ENCODE measurements around the gene CSPG4.
A peak's percentile ranks its signal among the peaks of the same experiment; 100 is the strongest.
"Not testable (repeated sequence)": the region's sequence is repeated elsewhere in the genome, so short reads cannot be mapped to it uniquely, and the experiment has no call there.

CSPG4 gene

GRCh38 chr15:75723847-75724660, 11.4 kb upstream of the CSPG4 start:
- peak; percentile 91 for DNase-seq

DNA sequence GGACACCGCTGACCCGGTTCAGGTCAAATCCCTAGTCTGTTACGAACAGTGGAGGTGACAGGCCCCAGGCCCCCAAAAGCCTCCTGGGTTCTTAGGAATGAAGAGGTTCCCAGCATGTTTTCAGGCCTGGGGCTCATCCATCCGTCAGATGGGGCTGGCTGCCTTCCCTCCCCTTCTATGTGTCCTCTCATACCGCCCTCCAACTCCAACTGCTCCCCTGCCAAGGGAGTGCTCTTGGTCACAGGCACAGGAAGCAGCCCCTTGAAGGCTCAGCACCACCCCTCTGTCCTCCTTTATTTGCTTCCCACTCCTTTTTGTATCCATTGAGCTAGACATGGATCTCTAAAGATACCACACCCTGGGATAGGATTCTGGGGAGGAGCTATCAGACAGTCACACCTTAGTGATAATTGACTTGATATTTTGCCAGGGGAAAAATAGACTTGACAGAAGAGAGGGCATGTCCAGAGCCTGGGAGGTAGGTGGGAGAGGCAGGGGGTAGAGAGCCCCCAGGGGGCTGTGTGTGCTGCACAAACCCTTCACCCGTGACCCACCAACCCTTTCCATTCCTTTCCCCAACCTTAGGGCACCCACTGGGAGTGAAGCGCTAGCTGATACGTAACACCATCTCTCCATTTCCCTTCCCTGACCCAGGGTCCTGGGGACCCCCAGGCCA, 10.7 kb upstream of the CSPG4 start:
- DNase-seq, result no peak

GRCh38 chr15:75721923-75722870, 9.5 kb upstream of the CSPG4 start:
- DNase-seq, result no peak

- no peak for DNase-seq
Observed at GRCh38 chr15:75721480-75721922, 8.9 kb upstream of the CSPG4 start.

- DNase-seq, result peak; percentile 36
Observed at GRCh38 chr15:75720787-75721479, 8.3 kb upstream of the CSPG4 start.

GRCh38 chr15:75720297-75720696, 7.6 kb upstream of the CSPG4 start:
- no peak for DNase-seq

- DNase-seq, result no peak
Observed at GRCh38 chr15:75718328-75718727, 5.7 kb upstream of the CSPG4 start.

DNA sequence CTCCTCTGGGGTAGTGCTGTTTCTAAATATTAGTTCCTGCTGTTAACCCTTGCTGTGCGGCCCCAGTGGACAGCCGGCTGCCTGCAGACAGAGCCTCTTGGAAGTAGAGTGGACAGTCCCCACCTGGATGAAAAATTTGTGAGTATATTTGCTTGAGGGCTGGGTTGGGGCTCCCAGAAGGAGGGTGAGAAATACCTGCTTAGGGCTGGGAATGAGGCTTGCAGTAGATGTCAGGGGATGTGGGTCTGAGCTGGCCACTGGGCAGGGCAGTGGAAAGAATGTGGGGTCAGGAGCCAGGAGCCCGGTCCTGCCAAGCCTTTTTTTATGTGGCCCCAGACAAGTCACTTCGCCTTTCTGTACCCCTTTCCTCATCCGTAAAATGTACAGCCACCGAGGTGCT, 4.4 kb upstream of the CSPG4 start:
- DNase-seq, result not testable (repeated sequence)

- not testable (repeated sequence) for DNase-seq
Observed at GRCh38 chr15:75716249-75716950, 3.8 kb upstream of the CSPG4 start.

GRCh38 chr15:75715312-75715832, 2.7 kb upstream of the CSPG4 start:
- not testable (repeated sequence) for DNase-seq

- no peak for DNase-seq
Observed at GRCh38 chr15:75714195-75714594, 1.5 kb upstream of the CSPG4 start.

GRCh38 chr15:75713338-75713895, 769 bp upstream of the CSPG4 start:
- DNase-seq, result no peak

- DNase-seq, result not testable (repeated sequence)
Observed at GRCh38 chr15:75711495-75711894, 1.2 kb downstream of the CSPG4 start.

DNA sequence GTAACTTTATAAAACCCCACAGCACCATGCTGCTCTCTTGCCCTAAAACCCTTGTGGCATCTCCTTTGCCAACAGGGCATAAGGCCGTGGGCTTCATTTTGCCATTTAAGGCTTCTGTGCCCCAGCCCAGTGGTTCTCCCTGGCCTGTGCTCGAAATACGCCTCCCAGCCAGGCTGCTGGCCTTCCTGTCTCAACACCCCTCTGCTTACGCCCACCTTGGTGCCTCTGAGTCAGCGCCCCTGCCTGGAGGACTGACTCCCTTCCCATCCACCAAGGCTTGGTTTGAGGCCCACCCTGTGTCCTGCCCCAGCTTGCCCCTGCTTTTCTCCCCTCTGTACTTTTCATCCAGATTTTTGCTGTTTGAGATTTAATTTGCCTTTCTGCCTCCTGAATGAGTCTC, 1.8 kb downstream of the CSPG4 start:
- not testable (repeated sequence) for DNase-seq

DNA sequence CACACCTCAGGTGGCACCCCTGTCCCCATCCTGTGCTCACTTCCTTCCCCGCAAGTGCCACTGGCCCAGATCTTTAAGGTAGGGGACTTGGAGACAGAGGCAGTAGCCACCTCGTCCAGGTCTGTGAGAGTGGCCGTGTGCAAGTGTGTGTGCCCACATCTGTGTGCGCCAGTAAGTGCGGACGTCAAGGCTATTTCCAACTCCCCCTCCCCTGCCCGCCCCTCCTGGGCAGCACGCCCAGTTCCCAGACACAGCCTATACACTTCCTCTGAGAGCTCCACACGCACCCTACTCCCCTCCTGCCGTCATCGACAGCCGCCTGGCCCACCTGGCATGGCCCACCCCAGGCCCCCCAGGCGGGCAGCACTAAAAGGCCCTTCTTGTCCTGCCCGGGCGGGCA, 3.2 kb downstream of the CSPG4 start:
- not testable (repeated sequence) for DNase-seq

GRCh38 chr15:75706682-75706954, 6.0 kb downstream of the CSPG4 start:
- DNase-seq, result no peak

DNA sequence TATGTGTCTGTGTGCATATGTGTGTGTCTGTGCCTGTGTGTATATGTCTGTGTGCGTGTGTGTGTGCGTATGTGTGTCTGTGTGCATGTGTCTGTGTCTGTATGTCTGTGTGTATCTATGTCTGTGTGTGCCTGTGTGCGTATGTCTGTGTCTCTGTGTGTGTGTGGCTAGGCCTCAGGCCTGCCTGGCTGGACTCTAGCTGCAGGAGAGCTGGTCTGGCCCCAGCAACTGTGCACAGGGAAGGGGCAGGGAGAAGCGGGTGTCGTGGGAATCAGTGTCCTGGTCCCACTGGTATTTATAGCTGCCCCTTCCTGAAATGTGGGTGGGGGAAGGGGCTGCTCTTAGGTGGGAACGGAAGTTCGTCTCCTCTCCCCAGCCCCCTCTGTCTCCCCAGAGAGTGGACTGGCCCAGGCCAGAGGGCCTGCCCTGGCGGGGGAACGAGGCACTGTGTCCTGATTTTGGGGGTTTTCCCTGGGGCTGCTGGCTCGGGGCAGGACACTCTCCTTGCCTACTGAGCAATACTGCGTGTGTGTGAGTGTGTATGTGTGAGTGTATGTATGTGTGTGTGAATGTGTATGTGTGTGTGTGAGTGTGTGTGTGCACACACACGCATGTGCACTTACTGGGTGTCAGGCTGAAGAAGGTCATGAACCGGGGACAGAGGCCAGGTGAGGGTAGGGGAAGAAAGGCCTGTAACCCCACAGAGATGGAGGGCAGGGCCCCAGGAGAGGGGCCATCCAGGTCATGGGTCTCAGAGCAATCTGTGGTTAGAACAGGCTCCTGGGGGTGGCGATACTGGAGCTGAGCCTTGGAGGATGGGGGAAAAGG, 6.6 kb downstream of the CSPG4 start:
- no peak for DNase-seq

DNA sequence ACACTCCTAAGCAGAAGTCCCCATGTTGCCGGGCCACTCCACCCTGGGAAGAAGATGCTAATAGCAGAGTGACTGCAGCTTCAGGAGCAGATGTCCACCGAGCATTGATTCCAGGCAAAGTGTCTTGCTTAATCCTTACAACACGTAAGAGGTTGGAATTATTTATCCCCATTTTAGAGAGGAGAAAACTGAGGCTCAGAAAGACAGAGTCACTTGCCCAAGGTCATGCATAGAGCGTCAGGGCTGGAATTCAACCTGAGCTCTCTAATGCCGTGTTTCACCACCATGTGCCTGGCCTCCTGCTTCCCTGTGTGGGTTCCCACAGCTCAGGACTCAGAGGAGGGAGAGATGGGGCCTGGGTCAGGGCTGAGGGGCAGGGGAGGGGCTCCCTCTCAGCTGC, 7.3 kb downstream of the CSPG4 start:
- not testable (repeated sequence) for DNase-seq

GRCh38 chr15:75704618-75705017, 8.0 kb downstream of the CSPG4 start:
- no peak for DNase-seq

DNA sequence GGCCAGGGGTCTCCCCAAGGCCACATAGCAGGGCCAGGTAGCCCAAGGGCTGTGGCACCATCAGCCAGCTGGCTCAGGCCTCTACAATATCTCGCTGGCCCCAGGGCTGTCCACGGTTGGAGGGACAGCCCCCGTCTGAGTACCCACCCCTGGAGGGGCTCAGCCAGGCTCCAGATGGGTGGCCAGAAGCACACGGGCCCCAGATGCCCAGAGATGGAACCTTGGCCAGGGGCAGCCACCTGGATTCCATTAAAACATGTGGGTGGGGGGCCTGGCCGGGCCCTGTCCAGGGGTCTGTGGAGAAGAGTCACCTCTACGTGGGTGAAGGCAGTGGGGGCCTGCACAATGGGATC, 8.4 kb downstream of the CSPG4 start:
- no peak for DNase-seq
